Upper lobe of left lung (tissue), 4 donors: ENCODE data around the gene LZTS3.

Source experiments
- CTCF ChIP-seq, 6 experiments: fragments of 450-650 bp in 4 of 6; fragments of 200-600 bp in 2 of 6; sonication (generic) in 2 of 6; IDR thresholded peaks; one replicate each; pipeline ENCODE4 v1.5.1; 2016 to 2019; ENCODE audit warnings: antibody characterized with exemption in 6 of 6
- EP300 ChIP-seq, 4 donors: sonication (generic); formaldehyde crosslinking; IDR thresholded peaks; one replicate each; pipeline ENCODE4 v1.5.1; 2017; ENCODE audit warnings: antibody characterized with exemption in 4 of 4, control low read depth in 2 of 4
- POLR2A ChIP-seq, 4 donors: fragments of 450-650 bp; IDR thresholded peaks; one replicate each; pipeline ENCODE4 v1.5.1; 2016 to 2017; ENCODE audit warnings: antibody characterized with exemption in 4 of 4, mild to moderate bottlenecking in 2 of 4

DNA sequence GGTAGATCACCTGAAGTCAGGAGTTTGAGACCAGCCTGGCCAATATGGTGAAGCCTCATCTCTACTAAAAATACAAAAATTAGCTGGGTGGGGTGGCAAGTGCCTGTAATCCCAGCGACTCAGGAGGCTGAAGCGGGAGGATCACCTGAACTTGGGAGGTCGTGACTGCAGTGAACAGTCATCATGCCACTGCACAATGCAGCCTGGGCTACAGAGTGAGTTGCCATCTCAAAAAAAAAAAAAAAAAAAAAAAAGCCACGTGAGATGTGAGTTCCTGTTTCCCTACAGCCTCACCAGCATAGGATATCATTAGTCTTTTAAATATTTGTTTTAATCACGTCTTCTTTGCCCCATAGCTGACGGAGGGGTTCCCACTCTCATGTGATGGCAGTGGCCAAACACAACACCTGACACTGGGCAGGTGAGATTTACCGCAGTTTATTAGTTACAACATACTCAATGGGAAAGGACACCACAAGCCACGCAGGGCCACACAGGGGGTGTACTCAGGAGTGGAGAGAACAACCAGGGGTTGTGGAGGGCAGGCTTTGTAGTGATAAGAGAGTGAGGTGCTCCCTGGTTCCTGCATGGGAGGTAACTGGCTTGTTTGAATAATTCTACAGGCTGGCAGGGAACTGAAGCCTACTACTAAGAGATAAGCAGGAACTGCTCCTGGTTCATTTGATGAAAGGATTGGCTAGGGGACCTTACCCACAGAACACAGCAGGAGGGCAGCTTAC, 4.6 kb upstream of the LZTS3 start:
- TF ChIP-seq CTCF (IDR thresholded peaks at IDR 0.05) (no peak), POLR2A (IDR thresholded peaks at IDR 0.05) (no peak), EP300 (IDR thresholded peaks at IDR 0.05) (no peak)
